NCI-H2029 treated with DMSO at 0.1 percent for 48 hours (cell line): ENCODE results near the gene UGT3A2.

Experiments
- DNase-seq: peaks from one replicate; lab custom pipeline; 2025; lab: John Stamatoyannopoulos, UW

The UGT3A2 gene

GRCh38 chr5:36006163-36006562 lies 60.5 kb downstream of the UGT3A2 start:
- DNase-seq: no peak

- no peak for DNase-seq
These were observed 65.7 kb downstream of the UGT3A2 start for GRCh38 chr5:36001032-36001431.

- DNase-seq: no peak
These were observed 67.1 kb downstream of the UGT3A2 start for GRCh38 chr5:35999547-35999946.

- DNase-seq: no peak
These were observed 70.6 kb downstream of the UGT3A2 start for GRCh38 chr5:35996076-35996475.

GRCh38 chr5:35990941-35991611 lies 75.6 kb downstream of the UGT3A2 start, which contains the start of gene UGT3A1:
Gene UGT3A1, minus strand, starts transcription at chr5:35991390. Its CDS starts 150 bp downstream, at chr5:35991240.
- DNase-seq: peak; percentile 92

- DNase-seq: peak; percentile 25
These were observed 76.2 kb downstream of the UGT3A2 start for GRCh38 chr5:35990520-35990919.

GRCh38 chr5:35988529-35988928 lies 78.2 kb downstream of the UGT3A2 start:
- no peak for DNase-seq

GRCh38 chr5:35987776-35988175 lies 78.9 kb downstream of the UGT3A2 start:
- DNase-seq: no peak
